Mucosa of stomach (tissue), 1 donor: Measurements from ENCODE around the gene SLC37A2.

Experiments used
- H3K27me3 ChIP-seq: one replicate; pipeline ENCODE4 v1.7.0; 2013; ENCODE audit warnings: mild to moderate bottlenecking, low read length; ENCODE audit not compliant: control insufficient read depth, insufficient read depth
- H3K36me3 ChIP-seq: one replicate; pipeline ENCODE4 v1.7.0; 2013; ENCODE audit warnings: low read length; ENCODE audit not compliant: control insufficient read depth, insufficient read depth
- H3K4me1 ChIP-seq: one replicate; pipeline ENCODE4 v1.7.0; 2013; ENCODE audit warnings: mild to moderate bottlenecking, low read length; ENCODE audit not compliant: control insufficient read depth, insufficient read depth
- H3K4me3 ChIP-seq: one replicate; pipeline ENCODE4 v1.7.0; 2013; ENCODE audit warnings: low read length
- H3K9ac ChIP-seq: one replicate; pipeline ENCODE4 v1.7.0; 2013; ENCODE audit warnings: mild to moderate bottlenecking, low read length, moderate library complexity
- H3K9me3 ChIP-seq: one replicate; pipeline ENCODE4 v1.7.0; 2013; ENCODE audit warnings: mild to moderate bottlenecking, low read length, moderate library complexity; ENCODE audit not compliant: control insufficient read depth
- donor health status: Pancreatic carcinoma.

The SLC37A2 gene

GRCh38 chr11:125072218-125072960, 9.3 kb downstream of the SLC37A2 start:
- H3K4me1 ChIP-seq, result peaks cover 37% of the 10 kb centered on the region

GRCh38 chr11:125072961-125073590, 10.0 kb downstream of the SLC37A2 start:
- Histone ChIP-seq H3K9ac (no peak overlapping the region), H3K27me3 (peaks cover 5% of the 10 kb centered on the region), H3K9me3 (no peaks in the 10 kb centered on the region), H3K4me3 (no peak overlapping the region), H3K36me3 (no peaks in the 10 kb centered on the region), H3K4me1 (peaks cover 37% of the 10 kb centered on the region)

More at GRCh38 chr11:125072218-125072960, 9.3 kb downstream of the SLC37A2 start:
- H3K36me3 ChIP-seq, result no peaks in the 10 kb centered on the region
- H3K9me3 ChIP-seq, result no peaks in the 10 kb centered on the region
- no peak overlapping the region for H3K4me3 ChIP-seq
- no peak overlapping the region for H3K9ac ChIP-seq
- no peaks in the 10 kb centered on the region for H3K27me3 ChIP-seq

GRCh38 chr11:125073616-125074483, 10.7 kb downstream of the SLC37A2 start:
- Histone ChIP-seq H3K27me3 (peaks cover 5% of the 10 kb centered on the region), H3K4me3 (no peak overlapping the region), H3K9ac (no peak overlapping the region), H3K9me3 (no peaks in the 10 kb centered on the region), H3K36me3 (no peaks in the 10 kb centered on the region), H3K4me1 (peaks cover 34% of the 10 kb centered on the region)

GRCh38 chr11:125074511-125075241, 11.6 kb downstream of the SLC37A2 start:
- no peak overlapping the region for H3K9ac ChIP-seq
- peaks cover 26% of the 10 kb centered on the region for H3K4me1 ChIP-seq
- H3K27me3 ChIP-seq, result peaks cover 5% of the 10 kb centered on the region
- no peaks in the 10 kb centered on the region for H3K36me3 ChIP-seq
- no peaks in the 10 kb centered on the region for H3K9me3 ChIP-seq
- H3K4me3 ChIP-seq, result no peak overlapping the region

GRCh38 chr11:125075242-125075625, 12.1 kb downstream of the SLC37A2 start:
- H3K4me1 ChIP-seq, result peaks cover 22% of the 10 kb centered on the region
- H3K27me3 ChIP-seq, result peaks cover 5% of the 10 kb centered on the region
- no peaks in the 10 kb centered on the region for H3K36me3 ChIP-seq
- no peak overlapping the region for H3K9ac ChIP-seq
- H3K4me3 ChIP-seq, result no peak overlapping the region
- no peaks in the 10 kb centered on the region for H3K9me3 ChIP-seq

- H3K27me3 ChIP-seq, result peaks cover 5% of the 10 kb centered on the region
- no peak overlapping the region for H3K4me3 ChIP-seq
- no peaks in the 10 kb centered on the region for H3K36me3 ChIP-seq
These were observed 12.8 kb downstream of the SLC37A2 start for GRCh38 chr11:125075900-125076317.

GRCh38 chr11:125076378-125076945, 13.4 kb downstream of the SLC37A2 start:
- no peaks in the 10 kb centered on the region for H3K9me3 ChIP-seq
- H3K4me3 ChIP-seq, result no peak overlapping the region
- no peak overlapping the region for H3K9ac ChIP-seq
- peaks cover 5% of the 10 kb centered on the region for H3K27me3 ChIP-seq
- peaks cover 10% of the 10 kb centered on the region for H3K4me1 ChIP-seq
- no peaks in the 10 kb centered on the region for H3K36me3 ChIP-seq

More at GRCh38 chr11:125075900-125076317, 12.8 kb downstream of the SLC37A2 start:
- no peaks in the 10 kb centered on the region for H3K9me3 ChIP-seq
- no peak overlapping the region for H3K9ac ChIP-seq
- H3K4me1 ChIP-seq, result peaks cover 15% of the 10 kb centered on the region

- no peaks in the 10 kb centered on the region for H3K9me3 ChIP-seq
- peaks cover 5% of the 10 kb centered on the region for H3K27me3 ChIP-seq
- no peak overlapping the region for H3K4me3 ChIP-seq
- no peaks in the 10 kb centered on the region for H3K4me1 ChIP-seq
- H3K9ac ChIP-seq, result no peak overlapping the region
- H3K36me3 ChIP-seq, result no peaks in the 10 kb centered on the region
These were observed 14.9 kb downstream of the SLC37A2 start for GRCh38 chr11:125078016-125078415.

GRCh38 chr11:125078516-125079140, 15.5 kb downstream of the SLC37A2 start:
- Histone ChIP-seq H3K4me1 (no peaks in the 10 kb centered on the region), H3K4me3 (no peak overlapping the region), H3K36me3 (no peaks in the 10 kb centered on the region), H3K9ac (no peak overlapping the region), H3K27me3 (peaks cover 5% of the 10 kb centered on the region), H3K9me3 (no peaks in the 10 kb centered on the region)

GRCh38 chr11:125079151-125079877, 16.2 kb downstream of the SLC37A2 start:
- H3K27me3 ChIP-seq, result peaks cover 5% of the 10 kb centered on the region
- no peaks in the 10 kb centered on the region for H3K4me1 ChIP-seq
- H3K36me3 ChIP-seq, result no peaks in the 10 kb centered on the region
- H3K9ac ChIP-seq, result no peak overlapping the region
- H3K4me3 ChIP-seq, result no peak overlapping the region
- no peaks in the 10 kb centered on the region for H3K9me3 ChIP-seq
